NCI-H2107 treated with DMSO at 0.1 percent for 48 hours (cell line): Measurements from ENCODE around the gene KIF1C.
A peak's percentile ranks its signal among the peaks of the same experiment; 100 is the strongest.

Source experiments
- DNase-seq: peaks from one replicate; lab custom pipeline; 2025; ENCODE audit not compliant: unreplicated experiment; lab: John Stamatoyannopoulos, UW

KIF1C gene

GRCh38 chr17:4997302-4998026 is at the start of gene KIF1C, which contains the start of gene INCA1:
KIF1C (plus strand) TSS chr17:4997950; CDS start chr17:5000247, 2,297 bp downstream.
INCA1 (minus strand) TSS chr17:4997522; CDS start chr17:4994437, 3,085 bp downstream.
- DNase-seq: peak; percentile 27

- DNase-seq: peak; percentile 43
Observed at GRCh38 chr17:4948166-4948930, 49.4 kb upstream of the KIF1C start, which contains the start of gene PFN1. PFN1 (minus strand) TSS chr17:4948530; CDS start chr17:4948394, 136 bp downstream.

GRCh38 chr17:4948931-4949320 is 48.8 kb upstream of the KIF1C start:
- DNase-seq: no peak

GRCh38 chr17:4949321-4950074 is 48.3 kb upstream of the KIF1C start:
- no peak for DNase-seq

GRCh38 chr17:4950075-4950745 is 47.5 kb upstream of the KIF1C start:
- DNase-seq: no peak

GRCh38 chr17:4950746-4951204 is 47.0 kb upstream of the KIF1C start, which contains the start of gene ENO3:
ENO3 (plus strand) TSS chr17:4951119; CDS start chr17:4951830, 711 bp downstream.
- DNase-seq: no peak

- DNase-seq: no peak
Observed at GRCh38 chr17:4951486-4951885, 46.3 kb upstream of the KIF1C start.

- no peak for DNase-seq
Observed at GRCh38 chr17:4953451-4953961, 44.2 kb upstream of the KIF1C start.

GRCh38 chr17:4955091-4955490 is 42.7 kb upstream of the KIF1C start:
- no peak for DNase-seq

GRCh38 chr17:4956493-4957061 is 41.2 kb upstream of the KIF1C start:
- no peak for DNase-seq

- DNase-seq: peak; percentile 7
Observed at GRCh38 chr17:4958102-4958501, 39.6 kb upstream of the KIF1C start.

GRCh38 chr17:4959261-4959965 is 38.3 kb upstream of the KIF1C start:
- DNase-seq: no peak

- DNase-seq: no peak
Observed at GRCh38 chr17:4960279-4960922, 37.3 kb upstream of the KIF1C start.

GRCh38 chr17:4965311-4965986 is 32.3 kb upstream of the KIF1C start:
- DNase-seq: no peak

GRCh38 chr17:4966844-4967538 is 30.8 kb upstream of the KIF1C start:
- DNase-seq: peak; percentile 97

GRCh38 chr17:4967539-4968485 is 29.9 kb upstream of the KIF1C start, which contains the start of gene SPAG7:
SPAG7 (minus strand) TSS chr17:4967817; CDS start chr17:4967804, 13 bp downstream.
- peak; percentile 72 for DNase-seq
